Hindlimb muscle (tissue), 1 donor: ENCODE results near the gene ARPC1A. TPM values are rescaled to one million over a fixed set of nuclear protein-coding genes. Genes with fewer than 3 reads are reported as not detected.
"Not testable (repeated sequence)": the region's sequence is repeated elsewhere in the genome, so short reads cannot be mapped to it uniquely, and the experiment has no call there.

Experiments
- DNase-seq: peaks from one replicate; pipeline ENCODE4 v3.0.0-alpha.2; 2013
- polyA plus RNA-seq: library from polyadenylated mRNA; unstranded; fragments of 120-200 nt; gene quantifications from one replicate; pipeline ENCODE4 v1.2.1, GENCODE V29; 2013; ENCODE audit not compliant: insufficient read length

ARPC1A gene
- polyA plus RNA-seq, 1 donor: 59.5 TPM

GRCh38 chr7:99410635-99411034, 84.9 kb downstream of the ARPC1A start:
- no peak for DNase-seq

DNA sequence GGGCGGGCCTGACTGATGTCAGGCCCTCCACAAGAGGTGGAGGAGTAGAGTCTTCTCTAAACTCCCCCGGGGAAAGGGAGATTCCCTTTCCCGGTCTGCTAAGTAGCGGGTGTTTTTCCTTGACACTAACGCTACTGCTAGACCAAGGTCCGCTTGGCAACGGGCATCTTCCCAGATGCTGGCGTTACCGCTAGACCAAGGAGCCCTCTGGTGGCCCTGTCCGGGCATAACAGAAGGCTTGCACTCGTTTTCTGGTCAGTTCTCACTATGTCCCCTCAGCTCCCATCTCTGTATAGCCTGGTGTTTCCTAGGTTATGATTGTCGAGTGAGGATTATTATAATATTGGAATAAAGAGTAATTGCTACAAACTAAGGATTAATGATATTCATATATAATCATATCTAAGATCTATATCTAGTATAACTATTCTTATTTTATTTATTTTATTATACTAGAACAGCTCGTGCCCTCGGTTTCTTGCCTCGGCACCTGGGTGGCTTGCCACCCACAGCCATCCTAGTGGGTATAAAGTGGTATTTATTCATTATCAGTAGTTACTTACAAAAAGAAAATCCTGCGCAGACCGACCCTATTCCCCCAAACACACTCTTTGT, 89.9 kb downstream of the ARPC1A start:
- DNase-seq: not testable (repeated sequence)

Other genes with a start within 250 kb of the ARPC1A start
- gene SMURF1, start 181.8 kb upstream of the ARPC1A start, polyA plus RNA-seq: 8.7 TPM
- not detected for gene KPNA7, start 117.8 kb upstream of the ARPC1A start, polyA plus RNA-seq
- 0.08 TPM for gene MYH16, start 53.1 kb upstream of the ARPC1A start, polyA plus RNA-seq
- gene ARPC1B, start 48.8 kb downstream of the ARPC1A start, polyA plus RNA-seq: 48.9 TPM
- 119 TPM for gene PDAP1, start 82.7 kb downstream of the ARPC1A start, polyA plus RNA-seq
- gene BUD31, start 83.1 kb downstream of the ARPC1A start, polyA plus RNA-seq: 77.2 TPM
- gene PTCD1, start 112.9 kb downstream of the ARPC1A start, polyA plus RNA-seq: 3.8 TPM
- 38.0 TPM for gene CPSF4, start 113.0 kb downstream of the ARPC1A start, polyA plus RNA-seq
- gene ATP5MF, start 140.3 kb downstream of the ARPC1A start, polyA plus RNA-seq: 369 TPM
- gene ZNF789, start 147.0 kb downstream of the ARPC1A start, polyA plus RNA-seq: 32.1 TPM
- gene ZNF394, start 174.4 kb downstream of the ARPC1A start, polyA plus RNA-seq: 10.4 TPM
- 10.2 TPM for gene ZKSCAN5, start 178.8 kb downstream of the ARPC1A start, polyA plus RNA-seq
- 8.9 TPM for gene FAM200A, start 226.2 kb downstream of the ARPC1A start, polyA plus RNA-seq
- 42.0 TPM for gene ZNF655, start 232.7 kb downstream of the ARPC1A start, polyA plus RNA-seq